Neural cell (in vitro differentiated cells): Measurements from ENCODE around the gene TRPM1.

Source experiments
- EZH2 ChIP-seq: fragments of 200-600, 300-800 bp; shearing (Covaris generic), sonication (generic); IDR thresholded peaks from 2 replicates; pipeline ENCODE4 v1.6.1; 2014; ENCODE audit warnings: antibody characterized with exemption, low read length, borderline replicate concordance, mild to moderate bottlenecking; ENCODE audit not compliant: insufficient read depth, poor library complexity, severe bottlenecking
- POLR2AphosphoS5 ChIP-seq: IDR thresholded peaks from 2 replicates; pipeline ENCODE4 v1.6.1; 2012
- RAD21 ChIP-seq: fragments of 450-650 bp; conservative IDR thresholded peaks from 2 replicates; pipeline ENCODE4 v1.6.1; 2014; ENCODE audit warnings: antibody characterized with exemption, mild to moderate bottlenecking, moderate library complexity
- SMC3 ChIP-seq: fragments of 450-650 bp; conservative IDR thresholded peaks from 2 replicates; pipeline ENCODE4 v1.6.1; 2014; ENCODE audit warnings: antibody characterized with exemption, mild to moderate bottlenecking, moderate library complexity; ENCODE audit not compliant: poor library complexity
- TAF1 ChIP-seq: IDR thresholded peaks from 2 replicates; pipeline ENCODE4 v1.6.1; 2012; ENCODE audit warnings: low read depth
- TF ChIP-seq, protein P1 (sequence below): fragments of 450-650 bp; IDR thresholded peaks from 2 replicates; pipeline ENCODE4 v1.5.1; 2014; ENCODE audit warnings: antibody characterized with exemption, mild to moderate bottlenecking, moderate library complexity; ENCODE audit not compliant: poor library complexity, severe bottlenecking

- TF ChIP-seq, protein P1, sequence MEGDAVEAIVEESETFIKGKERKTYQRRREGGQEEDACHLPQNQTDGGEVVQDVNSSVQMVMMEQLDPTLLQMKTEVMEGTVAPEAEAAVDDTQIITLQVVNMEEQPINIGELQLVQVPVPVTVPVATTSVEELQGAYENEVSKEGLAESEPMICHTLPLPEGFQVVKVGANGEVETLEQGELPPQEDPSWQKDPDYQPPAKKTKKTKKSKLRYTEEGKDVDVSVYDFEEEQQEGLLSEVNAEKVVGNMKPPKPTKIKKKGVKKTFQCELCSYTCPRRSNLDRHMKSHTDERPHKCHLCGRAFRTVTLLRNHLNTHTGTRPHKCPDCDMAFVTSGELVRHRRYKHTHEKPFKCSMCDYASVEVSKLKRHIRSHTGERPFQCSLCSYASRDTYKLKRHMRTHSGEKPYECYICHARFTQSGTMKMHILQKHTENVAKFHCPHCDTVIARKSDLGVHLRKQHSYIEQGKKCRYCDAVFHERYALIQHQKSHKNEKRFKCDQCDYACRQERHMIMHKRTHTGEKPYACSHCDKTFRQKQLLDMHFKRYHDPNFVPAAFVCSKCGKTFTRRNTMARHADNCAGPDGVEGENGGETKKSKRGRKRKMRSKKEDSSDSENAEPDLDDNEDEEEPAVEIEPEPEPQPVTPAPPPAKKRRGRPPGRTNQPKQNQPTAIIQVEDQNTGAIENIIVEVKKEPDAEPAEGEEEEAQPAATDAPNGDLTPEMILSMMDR: no peak
- TF ChIP-seq EZH2 (no peak), POLR2AphosphoS5 (no peak), RAD21 (no peak), SMC3 (no peak), TAF1 (no peak)
Measured at GRCh38 chr15:30962659-30963058, 138.9 kb downstream of the TRPM1 start.
